Measurements from ENCODE around the gene GSTA3.

DNA sequence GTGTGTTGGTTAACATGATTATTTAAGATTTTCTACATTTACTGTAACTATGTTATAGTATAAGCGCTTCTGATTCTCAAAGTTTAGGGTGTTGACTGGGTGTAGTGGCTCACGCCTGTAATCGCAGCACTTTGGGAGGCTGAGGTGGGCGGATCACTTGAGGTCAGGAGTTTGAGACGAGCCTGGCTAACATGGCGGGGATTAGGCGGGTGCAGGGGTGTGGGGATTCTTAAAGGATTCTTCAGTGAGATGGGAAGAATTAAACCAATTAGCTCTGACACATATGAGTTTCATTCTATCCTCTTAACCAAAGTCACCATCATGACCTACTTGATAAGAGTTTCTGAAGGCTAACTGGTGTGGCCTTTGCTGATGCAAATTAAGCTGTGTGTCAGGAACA lies 46.4 kb upstream of the GSTA3 start:
- no peak for TF ChIP-seq EZH2 (optimal IDR thresholded peaks at IDR 0.05; ENCODE audit: low read depth, low read length)
- TF ChIP-seq, protein P1, sequence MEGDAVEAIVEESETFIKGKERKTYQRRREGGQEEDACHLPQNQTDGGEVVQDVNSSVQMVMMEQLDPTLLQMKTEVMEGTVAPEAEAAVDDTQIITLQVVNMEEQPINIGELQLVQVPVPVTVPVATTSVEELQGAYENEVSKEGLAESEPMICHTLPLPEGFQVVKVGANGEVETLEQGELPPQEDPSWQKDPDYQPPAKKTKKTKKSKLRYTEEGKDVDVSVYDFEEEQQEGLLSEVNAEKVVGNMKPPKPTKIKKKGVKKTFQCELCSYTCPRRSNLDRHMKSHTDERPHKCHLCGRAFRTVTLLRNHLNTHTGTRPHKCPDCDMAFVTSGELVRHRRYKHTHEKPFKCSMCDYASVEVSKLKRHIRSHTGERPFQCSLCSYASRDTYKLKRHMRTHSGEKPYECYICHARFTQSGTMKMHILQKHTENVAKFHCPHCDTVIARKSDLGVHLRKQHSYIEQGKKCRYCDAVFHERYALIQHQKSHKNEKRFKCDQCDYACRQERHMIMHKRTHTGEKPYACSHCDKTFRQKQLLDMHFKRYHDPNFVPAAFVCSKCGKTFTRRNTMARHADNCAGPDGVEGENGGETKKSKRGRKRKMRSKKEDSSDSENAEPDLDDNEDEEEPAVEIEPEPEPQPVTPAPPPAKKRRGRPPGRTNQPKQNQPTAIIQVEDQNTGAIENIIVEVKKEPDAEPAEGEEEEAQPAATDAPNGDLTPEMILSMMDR (IDR thresholded peaks at IDR 0.05; ENCODE audit: low read length) = no peak

Data from MM.1S (cell line).